Stomach (tissue), 4 donors: ENCODE data around the gene MCRIP2.

Experiments
- CTCF ChIP-seq, 7 experiments: fragments of 450-650 bp in 4 of 7; fragments of 200-600 bp in 3 of 7; sonication (generic) in 3 of 7; IDR thresholded peaks; one replicate each; pipeline ENCODE4 v1.5.1; 2016 to 2019; ENCODE audit warnings: antibody characterized with exemption in 7 of 7, control low read depth in 2 of 7, mild to moderate bottlenecking in 1 of 7
- POLR2A ChIP-seq, 4 donors: fragments of 450-650 bp; IDR thresholded peaks; one replicate each; pipeline ENCODE4 v1.6.1; 2016; ENCODE audit warnings: antibody characterized with exemption in 4 of 4, control low read depth in 2 of 4, mild to moderate bottlenecking in 1 of 4, moderate library complexity in 1 of 4

GRCh38 chr16:676565-676902 lies 34.9 kb downstream of the MCRIP2 start:
- no peak for TF ChIP-seq POLR2A (IDR thresholded peaks at IDR 0.05)
- TF ChIP-seq CTCF (IDR thresholded peaks at IDR 0.05) = no peak
